SHP77 treated with DMSO at 0.1 percent for 48 hours (cell line): ENCODE results near the gene RGPD8.
"Not testable (repeated sequence)": the region's sequence is repeated elsewhere in the genome, so short reads cannot be mapped to it uniquely, and the experiment has no call there.

Experiments
- DNase-seq: peaks from one replicate; lab custom pipeline; 2025; lab: John Stamatoyannopoulos, UW

Gene RGPD8

GRCh38 chr2:112434890-112435715, 1.7 kb upstream of the RGPD8 start:
- DNase-seq, result not testable (repeated sequence)

GRCh38 chr2:112433932-112434730, 686 bp upstream of the RGPD8 start:
- DNase-seq, result no peak

GRCh38 chr2:112432735-112433479, 538 bp downstream of the RGPD8 start:
- DNase-seq, result not testable (repeated sequence)

GRCh38 chr2:112432390-112432734, 1.1 kb downstream of the RGPD8 start:
- not testable (repeated sequence) for DNase-seq

GRCh38 chr2:112431587-112432295, 1.7 kb downstream of the RGPD8 start:
- DNase-seq, result not testable (repeated sequence)

- not testable (repeated sequence) for DNase-seq
Measured at GRCh38 chr2:112424553-112424952, 8.9 kb downstream of the RGPD8 start.

- not testable (repeated sequence) for DNase-seq
Measured at GRCh38 chr2:112416860-112417259, 16.6 kb downstream of the RGPD8 start.

- DNase-seq, result not testable (repeated sequence)
Measured at GRCh38 chr2:112360055-112360454, 73.4 kb downstream of the RGPD8 start.

- not testable (repeated sequence) for DNase-seq
Measured at GRCh38 chr2:112354335-112354734, 79.1 kb downstream of the RGPD8 start.

- not testable (repeated sequence) for DNase-seq
Measured at GRCh38 chr2:112352809-112353603, 80.4 kb downstream of the RGPD8 start.

GRCh38 chr2:112352292-112352691, 81.2 kb downstream of the RGPD8 start:
- DNase-seq, result not testable (repeated sequence)

GRCh38 chr2:112345030-112346027, 88.1 kb downstream of the RGPD8 start:
- DNase-seq, result no peak

- no peak for DNase-seq
Measured at GRCh38 chr2:112343827-112344585, 89.4 kb downstream of the RGPD8 start.

- no peak for DNase-seq
Measured at GRCh38 chr2:112342067-112342550, 91.3 kb downstream of the RGPD8 start.

GRCh38 chr2:112340475-112341267, 92.8 kb downstream of the RGPD8 start:
- DNase-seq, result no peak

- DNase-seq, result no peak
Measured at GRCh38 chr2:112339986-112340385, 93.5 kb downstream of the RGPD8 start.

- DNase-seq, result no peak
Measured at GRCh38 chr2:112335600-112335999, 97.8 kb downstream of the RGPD8 start.
